Endothelial cell (in vitro differentiated cells): ENCODE results near the gene ITGAL. TPM values are rescaled to one million over a fixed set of nuclear protein-coding genes. Genes with fewer than 3 reads are reported as not detected.

Experiments
- DNase-seq: peaks from one replicate; pipeline ENCODE4 v3.0.0; 2021; ENCODE audit warnings: low spot score
- H3K27ac Mint-ChIP-seq: one replicate; pipeline ENCODE4 v1.8.0; 2021; ENCODE audit warnings: mixed read lengths, inconsistent platforms; ENCODE audit not compliant: unreplicated experiment
- H3K27me3 Mint-ChIP-seq: one replicate; pipeline ENCODE4 v1.8.0; 2021; ENCODE audit warnings: mild to moderate bottlenecking, moderate library complexity, mixed read lengths, inconsistent platforms; ENCODE audit not compliant: unreplicated experiment
- H3K36me3 Mint-ChIP-seq: one replicate; pipeline ENCODE4 v1.8.0; 2021; ENCODE audit warnings: mild to moderate bottlenecking, low read depth, mixed read lengths, inconsistent platforms; ENCODE audit not compliant: unreplicated experiment
- H3K4me1 Mint-ChIP-seq: one replicate; pipeline ENCODE4 v1.8.0; 2021; ENCODE audit warnings: mild to moderate bottlenecking, mixed read lengths, inconsistent platforms; ENCODE audit not compliant: unreplicated experiment
- H3K4me3 Mint-ChIP-seq: one replicate; pipeline ENCODE4 v1.8.0; 2021; ENCODE audit warnings: mild to moderate bottlenecking, mixed read lengths, inconsistent platforms; ENCODE audit not compliant: unreplicated experiment
- H3K9me3 Mint-ChIP-seq: one replicate; pipeline ENCODE4 v1.8.0; 2021; ENCODE audit warnings: mixed read lengths, inconsistent platforms; ENCODE audit not compliant: unreplicated experiment
- total RNA-seq: library from RNA; stranded (reverse); fragmentation: NEBNext Ultra II Directional; extraction: Animal tissue kit (Norgen Biotek cat#: 25700); gene quantifications from one replicate; pipeline ENCODE4 v1.2.1, GENCODE V29; 2021; ENCODE audit not compliant: unreplicated experiment
- TF ChIP-seq, protein P1 (sequence below): fragments of 200-600 bp; sonication (generic); IDR thresholded peaks from one replicate; pipeline ENCODE4 v1.5.0; 2021; ENCODE audit warnings: antibody characterized with exemption; ENCODE audit not compliant: unreplicated experiment

Gene ITGAL
- total RNA-seq, 1 donor from 2014 or later, result not detected

DNA sequence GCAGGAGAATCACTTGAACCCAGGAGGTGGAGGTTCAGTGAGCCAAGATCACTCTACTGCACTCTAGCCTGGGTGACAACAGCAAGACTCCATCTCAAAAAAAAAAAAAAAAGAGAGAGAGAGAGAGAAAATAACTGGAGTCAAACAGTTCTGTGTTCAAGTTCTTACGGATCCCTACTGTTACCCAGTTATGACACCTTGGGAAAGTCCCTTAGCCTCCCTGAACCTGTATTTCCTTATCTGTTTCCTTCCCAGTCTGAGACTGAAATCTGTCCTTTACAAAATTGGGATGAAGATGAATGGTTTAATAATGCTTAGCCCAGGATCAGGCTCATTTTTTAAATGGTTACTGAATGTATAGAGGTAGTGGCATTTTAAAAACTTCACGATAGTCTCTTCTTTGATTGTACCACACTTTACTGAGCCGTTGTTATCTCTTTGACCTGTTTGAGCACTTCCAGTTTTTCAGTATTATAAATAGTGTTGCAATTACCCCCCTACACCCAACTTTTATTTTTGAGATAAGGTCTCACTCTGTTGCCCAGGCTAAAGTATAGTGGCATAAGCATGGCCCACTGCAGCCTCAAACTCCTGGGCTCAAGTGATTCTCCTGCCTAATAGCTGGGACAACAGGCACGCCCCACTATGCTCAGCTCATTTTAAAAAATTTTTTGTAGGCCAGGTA lies 36.7 kb downstream of the ITGAL start:
- H3K27me3 Mint-ChIP-seq, result peaks cover 4% of the 10 kb centered on the region
- no peak overlapping the region for H3K27ac Mint-ChIP-seq
- H3K9me3 Mint-ChIP-seq, result no peaks in the 10 kb centered on the region

DNA sequence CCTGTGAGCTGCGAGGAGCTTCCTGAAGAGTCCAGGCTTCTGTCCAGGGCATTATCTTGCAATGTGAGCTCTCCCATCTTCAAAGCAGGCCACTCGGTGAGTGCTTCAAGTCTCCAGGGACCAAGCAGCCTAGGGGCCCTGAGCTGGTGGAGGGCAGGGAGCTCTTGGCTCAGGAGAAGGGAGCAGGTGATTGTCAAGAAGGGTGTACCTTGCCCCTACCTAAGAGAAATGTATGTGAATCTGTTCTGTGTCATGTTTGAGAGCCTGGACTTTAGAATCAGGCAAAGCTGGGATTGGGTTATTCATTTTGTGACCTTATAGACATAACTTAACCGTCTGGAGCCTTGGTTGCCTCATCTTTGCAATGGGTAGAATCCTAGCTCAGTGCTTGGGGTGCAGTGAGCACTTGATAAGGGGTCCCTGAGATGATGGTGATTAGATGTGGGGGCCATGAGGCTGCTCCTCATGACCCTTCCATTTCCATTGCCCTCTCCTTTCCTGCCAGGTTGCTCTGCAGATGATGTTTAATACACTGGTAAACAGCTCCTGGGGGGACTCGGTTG lies 37.9 kb downstream of the ITGAL start:
- Mint-ChIP-seq H3K27me3 (peaks cover 4% of the 10 kb centered on the region), H3K4me1 (no peaks in the 10 kb centered on the region), H3K27ac (no peak overlapping the region), H3K36me3 (peaks cover 4% of the 10 kb centered on the region), H3K4me3 (no peak overlapping the region), H3K9me3 (no peaks in the 10 kb centered on the region)
- TF ChIP-seq, protein P1, sequence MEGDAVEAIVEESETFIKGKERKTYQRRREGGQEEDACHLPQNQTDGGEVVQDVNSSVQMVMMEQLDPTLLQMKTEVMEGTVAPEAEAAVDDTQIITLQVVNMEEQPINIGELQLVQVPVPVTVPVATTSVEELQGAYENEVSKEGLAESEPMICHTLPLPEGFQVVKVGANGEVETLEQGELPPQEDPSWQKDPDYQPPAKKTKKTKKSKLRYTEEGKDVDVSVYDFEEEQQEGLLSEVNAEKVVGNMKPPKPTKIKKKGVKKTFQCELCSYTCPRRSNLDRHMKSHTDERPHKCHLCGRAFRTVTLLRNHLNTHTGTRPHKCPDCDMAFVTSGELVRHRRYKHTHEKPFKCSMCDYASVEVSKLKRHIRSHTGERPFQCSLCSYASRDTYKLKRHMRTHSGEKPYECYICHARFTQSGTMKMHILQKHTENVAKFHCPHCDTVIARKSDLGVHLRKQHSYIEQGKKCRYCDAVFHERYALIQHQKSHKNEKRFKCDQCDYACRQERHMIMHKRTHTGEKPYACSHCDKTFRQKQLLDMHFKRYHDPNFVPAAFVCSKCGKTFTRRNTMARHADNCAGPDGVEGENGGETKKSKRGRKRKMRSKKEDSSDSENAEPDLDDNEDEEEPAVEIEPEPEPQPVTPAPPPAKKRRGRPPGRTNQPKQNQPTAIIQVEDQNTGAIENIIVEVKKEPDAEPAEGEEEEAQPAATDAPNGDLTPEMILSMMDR, result no peak
- DNase-seq, result no peak

More for the DNA sequence above, 36.7 kb downstream of the ITGAL start:
- TF ChIP-seq, protein P1, result no peak
- no peak for DNase-seq
- H3K4me1 Mint-ChIP-seq, result no peaks in the 10 kb centered on the region
- peaks cover 4% of the 10 kb centered on the region for H3K36me3 Mint-ChIP-seq
- no peak overlapping the region for H3K4me3 Mint-ChIP-seq

DNA sequence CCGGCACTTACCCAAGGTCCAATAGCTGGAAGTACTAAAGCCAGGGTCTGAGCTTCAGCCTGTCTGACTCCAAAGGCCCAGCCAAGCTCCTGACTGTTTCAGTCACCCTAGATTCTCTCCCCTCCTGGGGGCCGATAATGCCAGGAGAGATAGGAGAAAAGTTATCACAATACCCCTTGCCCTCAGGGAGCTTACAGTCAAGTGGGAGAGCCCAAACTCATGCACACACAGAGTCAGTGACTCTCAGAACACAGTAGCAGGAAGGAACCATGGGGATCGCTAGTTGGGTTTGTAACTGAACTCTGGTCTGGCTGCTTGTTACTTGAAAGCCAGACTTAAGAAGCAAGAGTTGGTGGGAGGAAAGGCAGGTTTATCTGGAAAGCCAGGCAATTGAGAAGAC lies 39.0 kb downstream of the ITGAL start:
- DNase-seq, result no peak
- TF ChIP-seq, protein P1, result no peak
- H3K27me3 Mint-ChIP-seq, result peaks cover 4% of the 10 kb centered on the region
- no peaks in the 10 kb centered on the region for H3K9me3 Mint-ChIP-seq
- peaks cover 4% of the 10 kb centered on the region for H3K36me3 Mint-ChIP-seq
- H3K4me1 Mint-ChIP-seq, result no peaks in the 10 kb centered on the region
- no peak overlapping the region for H3K4me3 Mint-ChIP-seq
- no peak overlapping the region for H3K27ac Mint-ChIP-seq

DNA sequence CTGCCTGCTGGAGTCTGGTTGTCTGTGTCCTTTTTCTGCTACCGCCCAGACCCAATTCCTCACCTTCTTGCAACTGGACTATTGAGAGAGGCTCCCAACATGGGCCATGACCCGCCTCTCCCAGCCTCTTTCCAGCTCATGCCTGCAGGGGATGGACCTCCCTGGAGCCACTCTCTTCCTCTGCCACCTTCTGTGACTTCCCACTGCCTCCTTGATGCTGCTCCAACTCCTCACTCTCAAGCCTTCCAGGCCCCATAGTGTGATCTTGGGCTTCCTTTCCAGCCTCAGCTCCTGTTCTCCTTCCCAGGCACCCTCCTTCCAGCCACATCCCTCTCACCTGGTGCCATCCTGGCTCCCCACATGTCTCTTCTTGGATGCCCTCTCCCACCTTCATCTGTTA lies 42.7 kb downstream of the ITGAL start:
- TF ChIP-seq, protein P1, result no peak
- no peak overlapping the region for H3K27ac Mint-ChIP-seq
- H3K36me3 Mint-ChIP-seq, result peaks cover 4% of the 10 kb centered on the region

DNA sequence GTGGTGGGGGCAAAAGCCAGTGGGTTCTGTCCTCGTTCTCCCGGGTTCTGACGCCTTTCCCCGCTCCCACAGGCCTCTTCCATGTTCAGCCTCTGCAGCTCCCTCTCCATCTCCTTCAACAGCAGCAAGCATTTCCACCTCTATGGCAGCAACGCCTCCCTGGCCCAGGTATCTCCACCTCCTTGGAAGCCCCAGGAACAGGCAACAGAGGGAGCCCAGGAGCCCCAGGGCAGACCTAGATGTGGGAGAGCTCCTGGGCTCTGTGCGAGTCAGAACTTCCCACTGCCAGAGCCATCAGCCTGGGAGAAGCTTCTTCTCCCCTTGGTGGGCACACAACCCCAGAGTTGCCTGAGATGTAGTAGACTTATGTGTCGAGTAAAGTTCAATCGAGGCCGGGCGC lies 46.0 kb downstream of the ITGAL start:
- peaks cover 3% of the 10 kb centered on the region for H3K27me3 Mint-ChIP-seq
- no peak overlapping the region for H3K27ac Mint-ChIP-seq
- DNase-seq, result no peak
- peaks cover 8% of the 10 kb centered on the region for H3K4me1 Mint-ChIP-seq
- TF ChIP-seq, protein P1, result no peak
- H3K36me3 Mint-ChIP-seq, result no peaks in the 10 kb centered on the region
- no peak overlapping the region for H3K4me3 Mint-ChIP-seq
- no peaks in the 10 kb centered on the region for H3K9me3 Mint-ChIP-seq

More for the DNA sequence above, 42.7 kb downstream of the ITGAL start:
- Mint-ChIP-seq H3K27me3 (peaks cover 7% of the 10 kb centered on the region), H3K4me3 (no peak overlapping the region), H3K4me1 (peaks cover 8% of the 10 kb centered on the region), H3K9me3 (no peaks in the 10 kb centered on the region)
- DNase-seq, result no peak
